Mucosa of rectum (tissue), 2 donors: ENCODE measurements around the gene CCDC34.
"Not testable (repeated sequence)": the region's sequence is repeated elsewhere in the genome, so short reads cannot be mapped to it uniquely, and the experiment has no call there.

Experiments used
- H3K27ac ChIP-seq, 2 donors: one replicate each; pipeline ENCODE4 v1.7.0; 2013; ENCODE audit warnings: inconsistent platforms in 2 of 2, low read depth in 2 of 2, low read length in 2 of 2
- H3K27me3 ChIP-seq, 2 donors: one replicate each; pipeline ENCODE4 v1.7.0; 2013; ENCODE audit warnings: low read length in 2 of 2; ENCODE audit not compliant: control insufficient read depth in 2 of 2, insufficient read depth in 2 of 2
- H3K36me3 ChIP-seq, 2 donors: one replicate each; pipeline ENCODE4 v1.7.0; 2013; ENCODE audit warnings: low read length in 2 of 2; ENCODE audit not compliant: control insufficient read depth in 2 of 2, insufficient read depth in 2 of 2
- H3K4me1 ChIP-seq, 2 donors: one replicate each; pipeline ENCODE4 v1.7.0; 2013; ENCODE audit warnings: low read length in 2 of 2, mild to moderate bottlenecking in 1 of 2; ENCODE audit not compliant: control insufficient read depth in 2 of 2, insufficient read depth in 2 of 2
- H3K4me3 ChIP-seq, 2 donors: one replicate each; pipeline ENCODE4 v1.7.0; 2013; ENCODE audit warnings: low read length in 2 of 2
- H3K9ac ChIP-seq, 2 donors: one replicate each; pipeline ENCODE4 v1.7.0; 2013; ENCODE audit warnings: low read length in 2 of 2, low read depth in 1 of 2, mild to moderate bottlenecking in 1 of 2
- H3K9me3 ChIP-seq, 2 donors: one replicate each; pipeline ENCODE4 v1.7.0; 2013; ENCODE audit warnings: low read length in 2 of 2; ENCODE audit not compliant: control insufficient read depth in 2 of 2
- donor health status: healthy.
- donor health status: Normal muscosa, but diverticular disease.

The CCDC34 gene

DNA sequence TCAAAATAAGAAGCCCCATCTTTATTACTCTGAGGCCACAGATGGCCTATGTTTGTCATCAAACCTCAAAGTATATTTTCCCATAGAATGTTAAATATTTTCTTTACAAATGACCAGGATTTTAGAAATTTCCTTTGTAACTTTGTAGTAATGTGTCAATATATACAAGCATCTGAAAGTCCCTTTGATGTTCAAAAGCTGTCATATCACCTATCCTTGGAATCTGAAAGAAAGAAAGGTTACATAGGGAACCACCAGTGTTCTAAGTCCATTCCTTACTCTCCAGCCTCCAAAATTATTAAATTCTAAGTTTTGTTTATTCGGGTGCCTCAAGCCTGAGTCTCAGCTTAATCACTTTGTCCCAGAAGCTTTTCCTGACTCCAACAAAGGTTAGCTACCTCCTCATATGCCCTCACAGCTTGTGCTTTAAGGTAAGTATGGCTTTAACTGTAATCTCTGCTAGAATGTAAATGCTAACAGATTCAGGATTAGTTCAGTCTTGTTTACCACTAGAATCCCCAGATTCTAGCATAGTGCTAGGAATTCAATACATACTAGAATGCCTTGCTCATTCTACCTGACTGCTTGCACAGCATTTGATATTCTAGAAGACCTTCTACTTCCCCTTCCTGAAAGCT lies 32.3 kb downstream of the CCDC34 start:
- Histone ChIP-seq H3K4me1 (no peaks in the 10 kb centered on the region), H3K36me3 (no peaks in the 10 kb centered on the region), H3K9me3 (no peaks in the 10 kb centered on the region), H3K27ac (no peak overlapping the region), H3K4me3 (no peak overlapping the region), H3K27me3 (no peaks in the 10 kb centered on the region), H3K9ac (no peak overlapping the region)

GRCh38 chr11:27329867-27330632 lies 33.0 kb downstream of the CCDC34 start:
- Histone ChIP-seq H3K4me3 (no peak overlapping the region), H3K4me1 (no peaks in the 10 kb centered on the region), H3K36me3 (no peaks in the 10 kb centered on the region), H3K9ac (no peak overlapping the region), H3K9me3 (no peaks in the 10 kb centered on the region), H3K27me3 (no peaks in the 10 kb centered on the region), H3K27ac (no peak overlapping the region)

DNA sequence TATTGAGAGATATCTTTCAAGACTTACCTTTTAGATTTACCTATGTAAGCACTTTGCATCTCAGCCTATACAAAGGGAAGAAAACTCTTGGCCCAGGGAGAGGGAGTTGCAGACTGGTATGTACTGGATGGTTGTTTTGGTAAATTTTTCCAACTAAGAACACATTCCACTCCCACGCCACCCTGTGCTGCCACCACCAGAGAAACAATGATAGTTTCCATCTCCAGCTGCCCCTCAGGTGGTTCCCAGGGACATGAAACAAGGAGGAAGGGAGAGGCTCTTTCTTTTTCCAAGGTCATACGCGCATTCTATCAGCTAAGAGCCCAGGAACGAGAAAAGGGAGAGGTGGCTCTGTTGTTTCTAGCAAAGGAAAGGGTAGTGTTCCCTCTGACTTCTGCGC lies 34.4 kb downstream of the CCDC34 start:
- no peaks in the 10 kb centered on the region for H3K9me3 ChIP-seq
- no peaks in the 10 kb centered on the region for H3K27me3 ChIP-seq
- H3K4me3 ChIP-seq: no peak overlapping the region
- no peaks in the 10 kb centered on the region for H3K36me3 ChIP-seq
- H3K27ac ChIP-seq: no peak overlapping the region
- H3K9ac ChIP-seq: no peak overlapping the region
- no peaks in the 10 kb centered on the region for H3K4me1 ChIP-seq

GRCh38 chr11:27327064-27327463 lies 36.0 kb downstream of the CCDC34 start:
- not testable (repeated sequence) for H3K4me1 ChIP-seq, H3K4me3 ChIP-seq, H3K27ac ChIP-seq, H3K9ac ChIP-seq, H3K36me3 ChIP-seq, H3K27me3 ChIP-seq, H3K9me3 ChIP-seq

DNA sequence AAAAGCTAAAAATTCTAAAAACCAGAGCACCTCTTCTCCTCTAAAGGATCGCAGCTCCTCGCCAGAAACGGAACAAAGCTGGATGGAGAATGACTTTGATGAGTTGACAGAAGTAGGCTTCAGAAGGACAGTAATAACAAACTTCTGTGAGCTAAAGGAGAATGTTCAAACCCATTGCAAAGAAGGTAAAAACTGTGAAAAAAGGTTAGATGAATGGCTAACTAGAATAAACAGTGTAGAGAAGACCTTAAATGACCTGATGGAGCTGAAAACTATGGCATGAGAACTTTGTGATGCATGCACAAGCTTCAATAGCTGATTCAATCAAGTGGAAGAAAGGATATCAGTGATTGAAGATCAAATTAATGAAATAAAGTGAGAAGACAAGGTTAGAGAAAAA lies 40.8 kb downstream of the CCDC34 start:
- not testable (repeated sequence) for H3K4me1 ChIP-seq, H3K4me3 ChIP-seq, H3K27ac ChIP-seq, H3K9ac ChIP-seq, H3K27me3 ChIP-seq, H3K9me3 ChIP-seq, H3K36me3 ChIP-seq

GRCh38 chr11:27321340-27321739 lies 41.7 kb downstream of the CCDC34 start:
- H3K36me3 ChIP-seq, H3K27me3 ChIP-seq, H3K9ac ChIP-seq, H3K4me1 ChIP-seq, H3K4me3 ChIP-seq, H3K27ac ChIP-seq, H3K9me3 ChIP-seq: not testable (repeated sequence)

DNA sequence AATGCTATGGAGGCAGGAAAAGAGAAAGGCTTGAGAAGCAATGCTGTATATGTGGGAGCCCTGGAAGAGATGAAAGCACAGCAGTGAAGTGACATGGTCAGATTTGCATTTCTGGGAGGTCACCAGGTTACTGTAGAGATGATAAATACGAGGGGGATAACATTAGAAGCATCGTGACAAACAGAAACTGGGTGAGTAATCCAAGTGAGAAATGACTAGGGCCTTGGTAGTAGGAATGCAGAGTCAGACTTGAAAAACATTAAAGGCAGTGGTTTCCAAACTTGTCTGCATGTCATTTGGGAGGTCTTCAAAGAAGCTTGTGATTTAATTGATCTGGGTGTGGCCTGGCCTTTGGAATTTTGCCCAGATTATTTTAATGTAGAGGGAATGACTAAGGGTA lies 43.9 kb downstream of the CCDC34 start:
- no peaks in the 10 kb centered on the region for H3K36me3 ChIP-seq
- no peak overlapping the region for H3K9ac ChIP-seq
- H3K4me3 ChIP-seq: no peak overlapping the region
- no peaks in the 10 kb centered on the region for H3K9me3 ChIP-seq
- no peaks in the 10 kb centered on the region for H3K4me1 ChIP-seq
- H3K27me3 ChIP-seq: no peaks in the 10 kb centered on the region
- no peak overlapping the region for H3K27ac ChIP-seq

DNA sequence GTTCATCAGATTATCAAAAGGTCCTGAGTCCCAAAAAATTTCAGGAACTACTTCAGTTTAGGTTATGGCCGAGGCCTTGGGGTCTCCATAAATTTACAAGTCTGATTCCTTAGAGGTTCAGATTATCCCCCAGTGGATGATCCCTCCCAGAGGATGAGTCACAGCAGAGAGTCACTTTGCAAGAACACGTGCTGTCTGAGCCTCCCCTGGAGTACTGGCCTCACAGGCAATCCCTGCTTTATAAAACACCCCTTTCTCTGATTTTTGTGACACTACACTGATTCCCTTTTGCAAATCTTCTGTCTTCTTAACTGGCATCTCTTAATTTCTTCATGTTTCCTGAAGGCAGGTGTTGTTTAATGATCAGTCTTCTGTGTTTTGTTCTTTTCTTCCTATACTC lies 45.3 kb downstream of the CCDC34 start:
- Histone ChIP-seq H3K4me1 (no peaks in the 10 kb centered on the region), H3K36me3 (no peaks in the 10 kb centered on the region), H3K4me3 (no peak overlapping the region), H3K9ac (no peak overlapping the region), H3K27me3 (no peaks in the 10 kb centered on the region), H3K27ac (no peak overlapping the region), H3K9me3 (no peaks in the 10 kb centered on the region)

DNA sequence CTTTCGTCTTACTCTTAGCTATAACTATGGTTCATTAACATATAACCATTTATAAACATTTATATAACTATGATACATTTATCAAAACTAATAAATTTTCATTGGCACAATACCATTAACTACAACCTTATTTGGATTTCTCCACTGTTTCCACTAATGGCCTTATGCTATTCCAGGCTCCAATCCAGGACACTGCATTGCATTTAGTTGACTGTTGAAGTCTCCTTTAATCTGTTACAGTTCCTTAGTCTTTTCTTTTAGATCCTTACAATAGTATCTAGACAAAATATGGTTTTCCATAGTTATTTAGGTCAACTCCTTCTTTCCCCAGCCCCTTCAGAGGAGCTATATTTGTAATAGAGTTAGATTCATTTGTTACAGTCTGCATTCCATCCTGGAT lies 47.2 kb downstream of the CCDC34 start:
- Histone ChIP-seq H3K9me3 (no peaks in the 10 kb centered on the region), H3K4me1 (no peaks in the 10 kb centered on the region), H3K4me3 (no peak overlapping the region), H3K9ac (no peak overlapping the region), H3K27ac (no peak overlapping the region), H3K27me3 (no peaks in the 10 kb centered on the region), H3K36me3 (no peaks in the 10 kb centered on the region)

GRCh38 chr11:27313157-27313821 lies 49.7 kb downstream of the CCDC34 start:
- Histone ChIP-seq H3K36me3 (no peaks in the 10 kb centered on the region), H3K4me1 (no peaks in the 10 kb centered on the region), H3K4me3 (no peak overlapping the region), H3K9ac (no peak overlapping the region), H3K27ac (no peak overlapping the region), H3K9me3 (no peaks in the 10 kb centered on the region), H3K27me3 (no peaks in the 10 kb centered on the region)
